GM19397 (cell line): ENCODE data around the gene PNMA8A.

Source experiments
- ATAC-seq: cut with Tn5 transposase; IDR thresholded peaks from one replicate; pipeline ENCODE4 v1.9.1; 2021; ENCODE audit warnings: mild to moderate bottlenecking, moderate library complexity; ENCODE audit not compliant: unreplicated experiment

Gene PNMA8A

DNA sequence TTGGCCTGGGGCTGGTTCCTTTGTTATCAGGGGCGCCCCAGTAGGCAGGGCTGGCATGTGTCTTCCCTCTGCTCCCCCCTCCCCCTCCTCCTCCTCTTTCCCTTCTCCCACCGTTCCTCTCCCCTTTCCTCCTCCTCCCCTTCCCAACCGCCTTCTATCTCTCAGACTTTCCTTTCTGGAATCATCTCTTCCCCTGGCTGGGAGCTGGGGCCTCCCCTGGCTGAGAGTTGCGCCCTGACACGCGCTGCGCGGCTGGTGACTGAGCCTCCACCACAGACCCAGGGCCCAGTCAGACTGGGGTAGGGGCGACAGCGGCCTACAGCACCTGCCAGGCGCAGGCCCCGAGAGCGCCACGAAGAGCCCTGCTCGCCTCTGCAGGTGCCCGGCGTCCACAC lies 21.5 kb upstream of the PNMA8A start:
- ATAC-seq: no peak

DNA sequence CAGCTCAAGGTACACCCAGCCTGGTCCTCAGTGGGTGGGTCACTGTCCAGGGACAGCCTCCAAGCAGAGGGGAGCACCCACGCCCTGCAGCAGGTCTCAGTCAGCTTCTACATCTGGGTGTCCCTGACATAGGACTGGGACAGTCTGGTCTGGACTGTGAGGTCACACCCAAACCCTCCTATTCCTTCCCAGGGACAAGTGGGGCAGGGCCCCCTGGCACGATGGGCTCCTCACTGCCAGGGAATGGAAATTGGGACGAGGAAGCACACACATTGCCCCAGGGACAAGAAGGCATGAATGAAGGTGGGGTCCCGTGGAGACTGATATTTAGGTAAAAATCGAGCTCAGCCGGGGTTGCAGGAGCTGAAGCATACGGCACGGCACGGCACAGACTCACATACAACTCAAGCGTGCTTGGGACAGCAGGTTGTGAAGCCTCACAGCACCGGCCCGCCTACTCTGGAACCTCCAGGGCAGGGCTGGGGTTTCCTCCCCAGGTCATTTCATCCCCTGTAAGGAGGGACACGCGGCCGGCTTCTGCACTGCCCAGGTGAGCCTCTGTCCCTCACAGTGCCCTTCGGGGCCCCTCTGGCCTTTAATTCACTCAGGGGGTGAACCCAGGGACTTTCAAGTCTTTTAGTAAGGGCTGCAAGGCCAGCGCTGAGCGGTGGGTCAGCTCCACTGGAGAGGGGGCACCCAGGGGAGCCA lies 20.8 kb upstream of the PNMA8A start:
- ATAC-seq: no peak

GRCh38 chr19:46490774-46491173 lies 19.4 kb upstream of the PNMA8A start:
- ATAC-seq: no peak

DNA sequence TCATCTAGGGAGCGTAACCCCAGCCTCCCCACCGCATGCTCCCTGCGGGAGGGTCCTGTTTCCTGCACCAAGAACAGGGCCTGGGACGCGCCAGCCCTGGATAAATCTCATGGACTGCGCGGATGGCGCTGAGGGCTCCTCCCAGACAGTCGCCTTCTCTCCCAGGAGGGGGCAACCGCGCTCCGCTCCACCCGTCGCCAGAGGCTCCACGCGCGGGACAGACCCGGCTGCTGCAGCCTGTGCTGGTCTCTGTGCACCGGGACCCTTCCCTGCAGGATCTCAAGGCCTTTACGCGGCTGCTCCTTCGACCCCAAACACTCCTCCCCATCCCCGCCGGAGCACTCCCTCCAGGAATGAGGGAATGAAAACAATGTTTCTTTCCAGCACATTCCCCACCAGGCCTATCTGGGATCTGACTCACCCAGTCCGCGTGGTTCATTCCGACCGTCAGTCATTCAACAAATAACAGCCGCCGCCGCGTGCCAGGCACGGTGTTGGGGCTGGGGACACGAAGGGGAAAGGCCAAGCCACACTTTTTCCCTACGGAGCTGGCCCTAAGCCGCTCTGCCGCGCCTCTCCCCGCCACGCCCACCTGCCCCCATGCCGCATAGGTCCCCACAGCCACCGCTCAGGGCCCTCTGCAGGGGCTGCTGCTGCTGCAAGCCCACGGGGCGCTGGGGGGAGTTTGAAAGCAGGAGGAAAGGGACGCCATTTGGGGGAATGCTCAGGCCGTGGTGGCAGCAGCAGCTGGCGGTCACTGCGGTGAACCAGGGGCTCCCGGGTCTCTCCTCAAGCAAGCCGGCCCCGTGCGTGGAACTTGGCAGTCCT lies 18.3 kb upstream of the PNMA8A start:
- ATAC-seq: no peak

- ATAC-seq: no peak
Measured at GRCh38 chr19:46488551-46488950, 17.2 kb upstream of the PNMA8A start.

GRCh38 chr19:46487802-46488445 lies 16.6 kb upstream of the PNMA8A start:
- ATAC-seq: no peak

- no peak for ATAC-seq
Measured at GRCh38 chr19:46487178-46487801, 15.9 kb upstream of the PNMA8A start.

- ATAC-seq: no peak
Measured at GRCh38 chr19:46486358-46486757, 15.0 kb upstream of the PNMA8A start.

- no peak for ATAC-seq
Measured at GRCh38 chr19:46484656-46485055, 13.3 kb upstream of the PNMA8A start.

DNA sequence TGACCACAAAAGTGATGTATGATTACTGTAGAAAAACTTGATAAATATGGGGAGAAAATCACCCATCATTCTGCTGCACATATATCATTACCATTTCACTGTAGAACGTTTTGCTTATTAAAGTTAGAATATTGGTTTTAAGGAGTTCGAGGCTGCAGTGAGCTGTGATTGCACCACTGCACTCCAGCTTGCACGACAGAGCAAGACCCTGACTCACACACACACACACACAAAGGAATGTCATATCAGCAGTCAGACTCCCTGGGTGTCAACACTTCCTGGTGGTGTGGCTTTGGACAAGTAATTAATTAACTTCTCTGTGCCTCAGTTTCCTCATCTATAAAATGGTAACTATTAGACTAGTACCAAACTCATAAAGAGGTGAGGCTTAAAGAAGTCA lies 11.3 kb upstream of the PNMA8A start:
- ATAC-seq: no peak

DNA sequence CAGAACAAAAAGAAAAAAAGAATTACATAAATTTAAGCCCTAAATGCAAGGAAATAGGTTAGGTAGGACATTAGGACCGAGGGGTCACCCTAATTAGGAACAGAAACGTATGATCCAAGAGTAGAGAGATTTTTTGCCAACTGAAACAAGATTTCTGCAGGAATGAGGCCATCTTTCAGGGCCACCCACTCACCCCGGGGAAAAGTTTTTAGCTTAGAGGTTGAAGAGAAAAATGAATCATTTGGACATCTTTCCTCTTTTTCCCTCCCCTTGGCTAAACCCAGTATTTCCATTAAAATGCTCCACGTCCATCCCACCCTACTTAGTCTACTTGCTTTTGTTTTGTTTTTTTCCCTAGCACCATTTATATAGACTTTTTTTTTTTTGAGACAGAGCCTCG lies 10.6 kb upstream of the PNMA8A start:
- no peak for ATAC-seq

GRCh38 chr19:46481223-46481848 lies 10.0 kb upstream of the PNMA8A start:
- ATAC-seq: no peak

DNA sequence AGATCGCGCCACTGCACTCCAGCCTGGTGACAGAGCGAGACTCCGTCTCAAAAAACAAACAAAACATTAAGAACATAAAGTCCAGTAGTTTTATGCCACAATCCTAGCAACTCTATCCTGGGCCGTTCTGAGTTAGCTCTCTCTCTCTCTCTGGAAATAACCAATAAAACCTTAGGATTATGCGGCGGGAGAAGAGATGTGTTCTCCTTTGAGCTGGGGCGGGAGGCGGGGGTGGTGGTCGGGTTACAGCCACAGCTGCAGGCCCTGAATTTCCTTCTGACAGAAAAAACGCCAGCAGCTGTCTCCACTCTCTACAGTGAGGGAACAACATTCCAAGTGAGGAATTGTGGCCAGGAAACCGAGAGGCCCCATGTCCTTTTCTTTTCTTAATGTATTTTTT lies 9.1 kb upstream of the PNMA8A start:
- no peak for ATAC-seq

GRCh38 chr19:46478356-46478986 lies 7.1 kb upstream of the PNMA8A start:
- ATAC-seq: no peak

GRCh38 chr19:46475986-46476385 lies 4.6 kb upstream of the PNMA8A start:
- ATAC-seq: no peak

DNA sequence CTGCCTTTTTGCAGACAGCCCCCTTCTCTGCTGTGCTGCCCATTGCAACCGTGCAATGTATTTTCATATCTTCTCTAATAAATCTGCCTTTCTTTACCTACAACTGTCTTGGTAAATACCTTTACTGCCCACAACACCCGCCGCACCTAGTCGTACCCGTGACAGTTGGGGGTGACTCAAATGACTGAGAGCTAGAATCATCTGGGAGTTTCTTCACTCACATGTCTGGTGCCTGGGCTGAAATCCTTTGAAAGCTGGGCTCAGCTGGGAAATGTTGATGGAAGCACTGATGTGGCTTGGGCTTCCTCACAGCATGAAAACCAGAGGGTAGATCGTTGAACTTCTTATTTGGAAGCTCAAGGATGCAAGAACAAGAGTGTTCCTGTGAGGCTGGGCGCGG lies 2.8 kb upstream of the PNMA8A start:
- no peak for ATAC-seq

- ATAC-seq: no peak
Measured at GRCh38 chr19:46472592-46472991, 1.2 kb upstream of the PNMA8A start.

DNA sequence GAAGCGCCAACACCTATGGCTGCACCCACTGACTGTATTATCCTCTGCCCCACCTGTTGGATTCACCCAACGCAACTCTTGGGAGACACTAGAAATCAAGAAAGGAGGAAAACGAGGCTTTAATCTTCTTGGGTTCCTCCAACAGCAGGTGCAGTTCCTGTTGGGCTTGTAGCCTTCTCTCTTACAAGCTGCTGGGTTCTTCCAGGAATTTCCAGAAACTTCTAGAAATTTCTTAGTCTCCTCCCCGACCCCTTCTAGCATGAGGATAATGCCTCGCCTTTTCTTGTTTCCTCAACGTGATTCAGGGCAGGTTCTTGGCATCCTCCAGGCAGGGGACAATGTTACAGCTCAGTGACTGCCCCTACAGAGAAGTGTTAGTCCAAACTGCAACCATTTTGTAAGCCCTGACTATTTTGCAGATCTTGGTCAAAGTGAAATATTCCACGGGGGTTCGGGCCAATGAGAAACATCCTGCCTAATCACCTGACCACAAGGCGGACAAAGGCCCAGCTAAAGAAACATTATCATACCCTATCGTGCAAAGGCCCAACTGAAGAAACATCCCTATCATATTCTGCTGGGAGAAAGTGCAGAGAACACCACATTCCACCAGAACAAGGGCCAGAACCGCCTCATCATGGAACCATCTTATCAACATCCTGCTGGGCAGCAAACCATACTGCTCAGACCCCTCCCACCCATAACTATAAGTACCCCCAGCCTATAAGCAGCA lies 614 bp upstream of the PNMA8A start:
- no peak for ATAC-seq

GRCh38 chr19:46470376-46470775 lies 987 bp downstream of the PNMA8A start:
- ATAC-seq: no peak
